ENCODE measurements around the gene C1orf141. TPM values are rescaled to one million over a fixed set of nuclear protein-coding genes. Genes with fewer than 3 reads are reported as not detected.

The C1orf141 gene
- total RNA-seq, 1 donor from 2014 or later: 2.6 TPM

Other genes with a start within 250 kb of the C1orf141 start
- 38.5 TPM for gene DNAI4, start 210.1 kb downstream of the C1orf141 start, total RNA-seq (ENCODE audit: insufficient read depth, low replicate concordance)
- 45.3 TPM for gene MIER1, start 210.0 kb downstream of the C1orf141 start, total RNA-seq (ENCODE audit: insufficient read depth, low replicate concordance)
- 15.9 TPM for gene SLC35D1, start 80.8 kb downstream of the C1orf141 start, total RNA-seq (ENCODE audit: insufficient read depth, low replicate concordance)
- 1.9 TPM for gene IL23R, start 31.5 kb upstream of the C1orf141 start, total RNA-seq (ENCODE audit: insufficient read depth, low replicate concordance)
- 9.4 TPM for gene IL12RB2, start 172.9 kb upstream of the C1orf141 start, total RNA-seq (ENCODE audit: insufficient read depth, low replicate concordance)

Data from umbilical cord (tissue), 1 donor.